HG03025 (cell line): ENCODE results near the gene DBP.

Experiments
- ATAC-seq: cut with Tn5 transposase; IDR thresholded peaks from one replicate; pipeline ENCODE4 v1.9.1; 2021; ENCODE audit warnings: mild to moderate bottlenecking, moderate library complexity; ENCODE audit not compliant: unreplicated experiment, low FRiP score

DBP gene

DNA sequence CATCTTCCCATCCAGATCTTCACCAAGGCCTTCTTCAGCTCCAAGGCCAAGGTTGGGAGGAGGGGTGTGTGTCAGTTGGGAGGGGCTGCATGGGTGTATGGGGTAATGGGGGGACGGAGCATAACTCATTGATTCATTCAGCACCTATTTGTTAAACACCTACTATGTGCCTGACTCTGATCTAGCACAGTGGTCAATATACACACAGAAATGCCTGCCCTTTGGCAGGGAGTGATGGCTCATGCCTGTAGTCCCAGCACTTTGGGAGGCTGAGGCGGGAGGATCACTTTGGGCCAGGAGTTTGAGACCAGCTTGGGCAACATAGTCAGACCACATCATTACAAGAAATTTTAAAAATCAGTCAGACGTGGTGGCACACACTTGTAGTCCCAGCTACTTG is 49.8 kb downstream of the DBP start:
- no peak for ATAC-seq

DNA sequence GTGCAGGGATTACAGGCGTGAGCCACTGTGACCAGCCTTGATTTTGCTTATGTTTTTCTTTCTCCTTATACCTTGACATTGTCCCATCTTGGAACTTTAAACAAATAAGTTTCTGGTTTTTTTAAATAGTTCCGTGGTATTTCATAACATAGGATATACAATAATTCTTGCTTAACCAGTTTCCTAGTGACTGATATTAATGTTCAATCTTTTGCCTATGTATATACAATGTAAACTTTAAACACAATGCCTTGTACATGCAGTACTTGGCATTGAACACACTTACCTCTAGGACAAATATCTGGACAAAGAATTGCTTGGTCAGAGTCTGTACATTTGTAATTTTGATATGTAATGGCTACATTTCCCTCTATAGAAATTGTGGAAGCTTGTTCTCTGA is 55.0 kb downstream of the DBP start:
- ATAC-seq = no peak
